GM12872 (cell line): Measurements from ENCODE around the gene MT1HL1.

Experiments
- CTCF ChIP-seq: IDR thresholded peaks from 3 replicates; pipeline ENCODE4 v1.5.1; 2011; ENCODE audit warnings: low read depth, mild to moderate bottlenecking, low read length, moderate library complexity; ENCODE audit not compliant: insufficient read depth

The MT1HL1 gene

GRCh38 chr1:237005674-237006073, 1.4 kb upstream of the MT1HL1 start:
- no peak for TF ChIP-seq CTCF

GRCh38 chr1:237003516-237003915, 725 bp downstream of the MT1HL1 start:
- no peak for TF ChIP-seq CTCF

- no peak for TF ChIP-seq CTCF
These were observed 4.0 kb downstream of the MT1HL1 start for GRCh38 chr1:237000191-237000590.

- no peak for TF ChIP-seq CTCF
These were observed 5.7 kb downstream of the MT1HL1 start for GRCh38 chr1:236998546-236998945.

- TF ChIP-seq CTCF = no peak
These were observed 6.4 kb downstream of the MT1HL1 start for GRCh38 chr1:236997882-236998281.

- no peak for TF ChIP-seq CTCF
These were observed 6.9 kb downstream of the MT1HL1 start for GRCh38 chr1:236997361-236997760.

- no peak for TF ChIP-seq CTCF
These were observed 9.8 kb downstream of the MT1HL1 start for GRCh38 chr1:236994450-236994849.

GRCh38 chr1:236992449-236992848, 11.8 kb downstream of the MT1HL1 start:
- no peak for TF ChIP-seq CTCF
